ENCODE data around the gene CNGA4. TPM values are rescaled to one million over a fixed set of nuclear protein-coding genes. Genes with fewer than 3 reads are reported as not detected.

Gene CNGA4
- total RNA-seq, 1 donor from 2014 or later, result not detected

DNA sequence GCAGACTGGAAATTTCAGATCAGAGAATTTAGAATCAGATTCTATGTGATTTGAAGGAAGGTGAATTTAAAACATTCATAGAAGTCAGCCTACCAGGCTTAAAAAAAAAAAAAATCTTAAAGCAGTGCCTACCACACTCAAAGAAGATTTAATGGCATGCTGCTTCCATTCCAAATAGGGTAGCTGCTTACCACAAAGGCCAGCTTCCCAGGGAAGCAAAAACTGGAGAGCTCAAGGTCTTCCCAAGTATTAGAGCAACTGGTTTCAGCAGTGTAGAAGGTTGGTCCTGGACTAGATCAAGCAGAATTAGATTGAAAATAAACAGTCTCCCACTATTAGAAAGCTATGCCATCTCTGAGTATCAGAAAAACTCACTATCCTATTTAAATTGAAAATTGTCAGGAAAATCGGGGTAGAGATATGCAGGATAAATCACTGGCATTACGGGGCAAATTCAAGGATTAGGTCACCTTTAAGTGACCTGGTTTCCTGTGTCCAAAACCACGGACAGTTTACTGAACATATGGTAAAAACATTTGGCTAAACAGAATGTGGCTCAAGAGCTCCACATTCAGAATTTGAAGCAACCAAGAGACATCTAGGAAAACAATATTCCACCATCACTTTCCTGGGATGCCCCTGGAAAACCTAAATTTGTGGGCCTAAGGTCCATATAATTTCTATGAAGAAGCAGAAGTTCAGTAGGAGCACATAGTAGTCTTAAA lies 32.3 kb upstream of the CNGA4 start:
- no peak overlapping the region for H3K4me3 Mint-ChIP-seq (ENCODE audit: low read depth)
- no peak for DNase-seq (ENCODE audit: low spot score)
- intact Hi-C loops (cut with micrococcal nuclease), result no loop called here
- H3K27ac Mint-ChIP-seq, result no peak overlapping the region
- no peaks in the 10 kb centered on the region for H3K27me3 Mint-ChIP-seq (ENCODE audit: low read depth)
- H3K9me3 Mint-ChIP-seq, result no peaks in the 10 kb centered on the region
- peaks cover 27% of the 10 kb centered on the region for H3K36me3 Mint-ChIP-seq (ENCODE audit: low read depth)
- H3K4me1 Mint-ChIP-seq (ENCODE audit: low read depth), result peaks cover 24% of the 10 kb centered on the region

GRCh38 chr11:6209801-6210200 lies 29.1 kb upstream of the CNGA4 start:
- H3K36me3 Mint-ChIP-seq (ENCODE audit: low read depth), result peaks cover 16% of the 10 kb centered on the region
- no peak for DNase-seq (ENCODE audit: low spot score)
- no peak overlapping the region for H3K27ac Mint-ChIP-seq
- no peaks in the 10 kb centered on the region for H3K9me3 Mint-ChIP-seq
- no peak overlapping the region for H3K4me3 Mint-ChIP-seq (ENCODE audit: low read depth)
- H3K27me3 Mint-ChIP-seq (ENCODE audit: low read depth), result no peaks in the 10 kb centered on the region
- H3K4me1 Mint-ChIP-seq (ENCODE audit: low read depth), result no peaks in the 10 kb centered on the region
- intact Hi-C loops (cut with micrococcal nuclease), result no loop called here

DNA sequence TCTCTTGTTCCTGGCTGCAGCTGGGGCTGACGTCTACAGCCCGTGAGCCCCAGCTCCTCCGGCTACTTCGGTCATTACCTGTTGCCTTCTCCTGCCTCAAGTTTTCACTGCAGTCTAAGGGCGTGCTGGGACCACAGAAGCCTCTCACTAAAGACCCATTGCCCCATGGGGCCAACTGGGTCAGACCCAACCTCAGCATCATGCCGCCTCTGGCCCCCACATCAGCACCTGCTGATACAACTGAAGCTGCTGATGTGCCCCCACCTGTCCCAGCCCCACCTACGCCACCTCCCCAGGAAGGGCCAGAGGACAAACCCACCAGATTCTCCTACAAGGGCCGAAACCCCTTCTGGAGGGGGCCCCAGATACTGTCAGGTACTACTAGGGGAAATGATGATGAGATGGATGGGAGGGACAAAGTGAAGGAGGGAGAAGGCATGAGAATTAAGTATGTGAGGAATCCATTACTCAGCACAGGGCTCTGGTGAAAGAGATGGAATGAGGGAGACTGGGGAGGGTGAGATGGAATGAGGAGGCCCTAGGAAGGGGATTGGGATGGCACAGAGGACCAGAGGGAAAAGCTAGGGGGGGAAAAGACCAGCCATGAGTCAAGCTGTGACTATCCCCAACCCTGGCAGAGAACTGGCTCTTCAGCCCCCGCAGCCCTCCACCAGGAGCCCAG lies 28.5 kb upstream of the CNGA4 start:
- no peaks in the 10 kb centered on the region for H3K27me3 Mint-ChIP-seq (ENCODE audit: low read depth)
- no peaks in the 10 kb centered on the region for H3K9me3 Mint-ChIP-seq
- H3K4me3 Mint-ChIP-seq (ENCODE audit: low read depth), result no peak overlapping the region
- DNase-seq (ENCODE audit: low spot score), result no peak
- H3K27ac Mint-ChIP-seq, result no peak overlapping the region
- intact Hi-C loops (cut with micrococcal nuclease), result no loop called here
- peaks cover 12% of the 10 kb centered on the region for H3K36me3 Mint-ChIP-seq (ENCODE audit: low read depth)
- H3K4me1 Mint-ChIP-seq (ENCODE audit: low read depth), result no peaks in the 10 kb centered on the region

DNA sequence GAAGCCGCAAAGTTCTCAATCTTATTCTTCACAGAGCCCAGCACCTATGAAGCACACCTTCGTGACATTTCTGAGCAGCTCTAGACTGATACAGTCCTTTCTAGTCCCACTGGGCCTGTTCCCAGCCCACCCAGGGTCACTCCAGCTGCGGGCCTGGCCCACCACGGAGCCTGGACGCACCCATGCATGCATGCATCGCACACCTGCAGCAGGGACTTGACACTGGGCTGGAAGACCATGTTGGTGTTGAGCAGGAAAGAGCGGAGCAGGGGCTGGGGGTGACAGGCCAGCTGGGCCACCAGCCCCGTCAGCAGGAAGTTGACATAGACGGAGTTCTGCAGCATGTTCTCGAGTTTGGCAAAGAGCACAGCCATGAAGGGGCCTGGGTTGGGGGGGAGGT lies 24.4 kb upstream of the CNGA4 start:
- DNase-seq (ENCODE audit: low spot score), result no peak
- Mint-ChIP-seq H3K27ac (no peak overlapping the region), H3K4me3 (ENCODE audit: low read depth) (no peak overlapping the region), H3K27me3 (ENCODE audit: low read depth) (no peaks in the 10 kb centered on the region), H3K36me3 (ENCODE audit: low read depth) (peaks cover 22% of the 10 kb centered on the region), H3K4me1 (ENCODE audit: low read depth) (peaks cover 4% of the 10 kb centered on the region), H3K9me3 (no peaks in the 10 kb centered on the region)
- intact Hi-C loops (cut with micrococcal nuclease), result no loop called here

DNA sequence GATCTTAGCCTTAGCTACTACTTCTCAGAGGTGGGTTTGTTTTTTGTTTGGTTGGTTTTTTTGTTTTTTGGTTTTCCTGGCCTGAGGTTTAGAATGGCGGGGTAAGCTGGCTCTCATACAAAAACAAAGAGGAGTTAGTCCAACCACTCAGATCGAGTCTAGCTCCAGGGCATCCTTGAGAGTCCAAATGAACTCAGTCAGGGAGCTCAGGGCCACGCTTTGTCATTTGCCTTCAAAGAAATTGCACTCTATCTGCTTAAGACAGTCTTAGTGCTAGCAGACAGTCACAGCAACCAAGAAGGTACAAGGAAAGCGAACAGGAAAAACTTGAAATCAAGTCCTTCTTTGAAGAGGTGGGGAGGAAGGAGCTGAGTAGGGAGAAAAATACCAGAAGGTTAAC lies 22.4 kb upstream of the CNGA4 start:
- no peak for DNase-seq (ENCODE audit: low spot score)
- H3K4me3 Mint-ChIP-seq (ENCODE audit: low read depth), result no peak overlapping the region
- peaks cover 33% of the 10 kb centered on the region for H3K36me3 Mint-ChIP-seq (ENCODE audit: low read depth)
- H3K27me3 Mint-ChIP-seq (ENCODE audit: low read depth), result no peaks in the 10 kb centered on the region
- H3K9me3 Mint-ChIP-seq, result no peaks in the 10 kb centered on the region
- H3K4me1 Mint-ChIP-seq (ENCODE audit: low read depth), result peaks cover 10% of the 10 kb centered on the region
- intact Hi-C loops (cut with micrococcal nuclease), result no loop called here
- H3K27ac Mint-ChIP-seq, result no peak overlapping the region

- no peak overlapping the region for H3K4me3 Mint-ChIP-seq (ENCODE audit: low read depth)
- H3K27ac Mint-ChIP-seq, result no peak overlapping the region
- H3K27me3 Mint-ChIP-seq (ENCODE audit: low read depth), result no peaks in the 10 kb centered on the region
- DNase-seq (ENCODE audit: low spot score), result no peak
- H3K9me3 Mint-ChIP-seq, result no peaks in the 10 kb centered on the region
- peaks cover 45% of the 10 kb centered on the region for H3K36me3 Mint-ChIP-seq (ENCODE audit: low read depth)
- intact Hi-C loops (cut with micrococcal nuclease), result no loop called here
- H3K4me1 Mint-ChIP-seq (ENCODE audit: low read depth), result peaks cover 10% of the 10 kb centered on the region
Observed at GRCh38 chr11:6217722-6218121, 21.2 kb upstream of the CNGA4 start.

DNA sequence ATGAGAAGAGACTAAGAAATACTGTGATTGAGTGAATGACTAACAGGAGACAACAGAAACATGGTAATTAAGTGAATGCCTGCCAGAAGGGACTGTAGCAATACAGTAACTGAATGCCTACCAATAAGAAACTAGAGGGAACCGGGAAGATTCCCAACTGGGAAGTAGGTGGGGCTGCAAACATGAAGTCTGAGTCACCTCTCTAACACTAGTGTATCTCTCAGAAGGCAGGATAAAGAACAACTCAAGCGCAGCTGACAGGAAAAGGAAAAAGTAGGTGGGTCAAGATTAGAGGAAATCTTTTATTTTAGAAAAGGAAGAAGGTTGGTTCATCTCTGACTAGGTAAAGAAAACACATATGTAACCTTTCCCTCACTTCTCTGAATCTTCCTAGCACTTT lies 19.5 kb upstream of the CNGA4 start:
- intact Hi-C loops (cut with micrococcal nuclease), result no loop called here
- Mint-ChIP-seq H3K4me1 (ENCODE audit: low read depth) (peaks cover 10% of the 10 kb centered on the region), H3K36me3 (ENCODE audit: low read depth) (peaks cover 49% of the 10 kb centered on the region), H3K27ac (no peak overlapping the region), H3K9me3 (no peaks in the 10 kb centered on the region), H3K4me3 (ENCODE audit: low read depth) (no peak overlapping the region), H3K27me3 (ENCODE audit: low read depth) (no peaks in the 10 kb centered on the region)
- no peak for DNase-seq (ENCODE audit: low spot score)

- peaks cover 35% of the 10 kb centered on the region for H3K36me3 Mint-ChIP-seq (ENCODE audit: low read depth)
- no peak overlapping the region for H3K4me3 Mint-ChIP-seq (ENCODE audit: low read depth)
Observed at GRCh38 chr11:6223854-6224253, 15.0 kb upstream of the CNGA4 start.

GRCh38 chr11:6224421-6224820 lies 14.5 kb upstream of the CNGA4 start:
- DNase-seq (ENCODE audit: low spot score), result no peak
- intact Hi-C loops (cut with micrococcal nuclease), result no loop called here
- no peak overlapping the region for H3K4me3 Mint-ChIP-seq (ENCODE audit: low read depth)
- no peaks in the 10 kb centered on the region for H3K9me3 Mint-ChIP-seq
- H3K27ac Mint-ChIP-seq, result no peak overlapping the region
- H3K27me3 Mint-ChIP-seq (ENCODE audit: low read depth), result no peaks in the 10 kb centered on the region
- H3K36me3 Mint-ChIP-seq (ENCODE audit: low read depth), result peaks cover 32% of the 10 kb centered on the region
- H3K4me1 Mint-ChIP-seq (ENCODE audit: low read depth), result peaks cover 14% of the 10 kb centered on the region

More at GRCh38 chr11:6223854-6224253, 15.0 kb upstream of the CNGA4 start:
- DNase-seq (ENCODE audit: low spot score), result no peak
- H3K4me1 Mint-ChIP-seq (ENCODE audit: low read depth), result peaks cover 16% of the 10 kb centered on the region
- H3K9me3 Mint-ChIP-seq, result no peaks in the 10 kb centered on the region
- H3K27ac Mint-ChIP-seq, result no peak overlapping the region
- no peaks in the 10 kb centered on the region for H3K27me3 Mint-ChIP-seq (ENCODE audit: low read depth)
- intact Hi-C loops (cut with micrococcal nuclease), result no loop called here

GRCh38 chr11:6225024-6225423 lies 13.9 kb upstream of the CNGA4 start:
- no peak overlapping the region for H3K27ac Mint-ChIP-seq
- peaks cover 29% of the 10 kb centered on the region for H3K36me3 Mint-ChIP-seq (ENCODE audit: low read depth)
- no peak for DNase-seq (ENCODE audit: low spot score)
- intact Hi-C loops (cut with micrococcal nuclease), result no loop called here
- no peaks in the 10 kb centered on the region for H3K27me3 Mint-ChIP-seq (ENCODE audit: low read depth)
- H3K9me3 Mint-ChIP-seq, result no peaks in the 10 kb centered on the region
- H3K4me1 Mint-ChIP-seq (ENCODE audit: low read depth), result peaks cover 16% of the 10 kb centered on the region
- H3K4me3 Mint-ChIP-seq (ENCODE audit: low read depth), result no peak overlapping the region

- Mint-ChIP-seq H3K36me3 (ENCODE audit: low read depth) (peaks cover 23% of the 10 kb centered on the region), H3K4me1 (ENCODE audit: low read depth) (peaks cover 23% of the 10 kb centered on the region), H3K27ac (no peak overlapping the region), H3K4me3 (ENCODE audit: low read depth) (no peak overlapping the region), H3K9me3 (no peaks in the 10 kb centered on the region), H3K27me3 (ENCODE audit: low read depth) (no peaks in the 10 kb centered on the region)
- no peak for DNase-seq (ENCODE audit: low spot score)
- intact Hi-C loops (cut with micrococcal nuclease), result no loop called here
Observed at GRCh38 chr11:6225896-6226295, 13.0 kb upstream of the CNGA4 start.

GRCh38 chr11:6228520-6228919 lies 10.4 kb upstream of the CNGA4 start:
- Mint-ChIP-seq H3K36me3 (ENCODE audit: low read depth) (peaks cover 8% of the 10 kb centered on the region), H3K4me1 (ENCODE audit: low read depth) (peaks cover 36% of the 10 kb centered on the region), H3K27me3 (ENCODE audit: low read depth) (no peaks in the 10 kb centered on the region), H3K27ac (no peak overlapping the region), H3K9me3 (no peaks in the 10 kb centered on the region), H3K4me3 (ENCODE audit: low read depth) (no peak overlapping the region)
- DNase-seq (ENCODE audit: low spot score), result no peak
- intact Hi-C loops (cut with micrococcal nuclease), result no loop called here

GRCh38 chr11:6229911-6230310 lies 9.0 kb upstream of the CNGA4 start:
- intact Hi-C loops (cut with micrococcal nuclease), result loop anchor here (5.0 to 10.0 kb wide), 3 partner anchors 385 to 1838 kb away; partner anchors contain the start of genes TAF10, TPP1, TRIM21 and TRIM22
- H3K27ac Mint-ChIP-seq, result no peak overlapping the region
- DNase-seq (ENCODE audit: low spot score), result no peak
- no peaks in the 10 kb centered on the region for H3K9me3 Mint-ChIP-seq
- H3K36me3 Mint-ChIP-seq (ENCODE audit: low read depth), result peaks cover 7% of the 10 kb centered on the region
- H3K27me3 Mint-ChIP-seq (ENCODE audit: low read depth), result no peaks in the 10 kb centered on the region
- no peak overlapping the region for H3K4me3 Mint-ChIP-seq (ENCODE audit: low read depth)
- H3K4me1 Mint-ChIP-seq (ENCODE audit: low read depth), result peaks cover 43% of the 10 kb centered on the region

Measured in activated T-helper 2 cell treated with anti-CD3 and anti-CD28 coated beads, Interferon-gamma antibody, Interleukin-2, Interleukin-4, amounts not matched to agents 10 μg/mL and 5 μg/mL and 100 μg/mL, durations not matched to agents 14 hours and 24 hours and 36 hours (primary cell).